ENCODE measurements around the gene EYA4.

The EYA4 gene

DNA sequence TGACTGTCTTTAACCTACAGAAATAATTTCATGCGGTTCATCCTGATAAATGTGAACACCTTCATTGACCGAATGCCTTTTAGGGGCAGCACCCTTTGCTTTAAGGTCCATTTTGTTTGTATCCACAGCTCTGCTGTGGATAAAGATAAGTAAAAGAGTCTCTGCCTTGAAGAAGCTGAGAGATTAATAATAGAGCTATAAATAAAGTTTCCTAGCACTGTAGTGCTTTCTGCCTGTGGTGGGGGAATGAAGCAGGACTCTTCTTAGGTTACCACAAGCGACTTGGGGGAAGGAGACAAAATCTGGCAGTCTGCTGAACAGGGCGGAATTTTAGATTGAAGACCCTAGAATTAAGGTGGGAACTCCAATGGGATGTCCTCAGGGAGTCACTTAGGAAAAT is 57.6 kb downstream of the EYA4 start:
- Histone ChIP-seq H3K4ac (ENCODE audit: low read length) (no peak overlapping the region), H2BK15ac (ENCODE audit: low read length) (no peak overlapping the region), H2BK12ac (ENCODE audit: low read length) (no peak overlapping the region), H2AFZ (ENCODE audit: low read length) (no peak overlapping the region), H2BK120ac (ENCODE audit: low read depth, low read length) (no peak overlapping the region), H3K9ac (ENCODE audit: low read depth, low read length, poor library complexity) (no peak overlapping the region), H3K4me1 (ENCODE audit: control insufficient read depth in 2 of 2, insufficient read depth in 1 of 2, low read depth in 1 of 2, low read length in 2 of 2) (no peaks in the 10 kb centered on the region), H3K4me3 (ENCODE audit: low read length in 2 of 2) (no peak overlapping the region), H3K18ac (ENCODE audit: low read length) (no peak overlapping the region), H3K27me3 (ENCODE audit: control insufficient read depth in 3 of 3, insufficient read depth in 3 of 3, low read depth in 1 of 3, low read length in 3 of 3) (peaks cover 0 to 3% (median 0%) of the 10 kb centered on the region in 3 experiments), H3K14ac (ENCODE audit: low read length) (no peak overlapping the region), H2BK5ac (ENCODE audit: low read length) (no peak overlapping the region), H4K91ac (ENCODE audit: low read depth, low read length, poor library complexity) (no peak overlapping the region), H3K36me3 (replicated peaks in 1 of 2; ENCODE audit: control insufficient read depth in 2 of 2, insufficient read depth in 2 of 2, low read length in 2 of 2) (peaks cover 0 to 2% of the 10 kb centered on the region in 2 donors), H3K9me3 (replicated peaks in 1 of 2; ENCODE audit: control insufficient read depth in 2 of 2, insufficient read depth in 1 of 2, low read depth in 1 of 2, low read length in 2 of 2) (peaks cover 0 to 2% of the 10 kb centered on the region in 2 donors), H3K23ac (ENCODE audit: low read depth, low read length, poor library complexity) (no peak overlapping the region), H3K79me1 (ENCODE audit: low read depth, low read length) (peaks cover 1% of the 10 kb centered on the region), H4K8ac (ENCODE audit: low read depth, low read length) (no peak overlapping the region), H3K4me2 (ENCODE audit: insufficient read depth, low read length, poor library complexity, severe bottlenecking) (no peak overlapping the region), H2AK5ac (ENCODE audit: low read depth, low read length) (no peak overlapping the region), H3K27ac (replicated peaks; ENCODE audit: low read length) (no peak overlapping the region)
- no peak for DNase-seq (ENCODE audit: low spot score)
- WGBS, 2 donors (ENCODE audit: extremely low coverage in 2 of 2, insufficient read length in 2 of 2, insufficient replicate concordance in 1 of 2): no CpG with 5 or more reads among the region's 4 CpGs

DNA sequence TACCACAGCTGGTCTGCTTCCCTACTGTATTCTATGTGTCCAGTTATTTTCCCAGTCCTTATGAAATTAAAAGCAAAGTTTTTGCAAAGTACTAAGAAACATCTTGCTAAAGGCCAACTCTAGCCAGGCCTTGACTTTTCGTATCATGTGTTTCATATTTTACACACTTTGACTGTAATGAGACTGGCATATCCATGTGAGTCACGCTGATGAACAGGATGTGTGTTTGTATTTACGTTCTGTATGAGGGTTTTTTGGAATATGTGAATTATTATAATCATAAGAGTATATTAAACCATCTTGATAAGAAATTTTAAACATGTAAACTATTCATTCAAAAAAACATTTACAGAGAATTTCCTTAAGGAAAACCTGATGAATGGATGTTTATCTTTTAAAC is 59.7 kb downstream of the EYA4 start:
- H2BK15ac ChIP-seq (ENCODE audit: low read length): no peak overlapping the region
- H3K4me2 ChIP-seq (ENCODE audit: insufficient read depth, low read length, poor library complexity, severe bottlenecking): no peak overlapping the region
- WGBS, 2 donors (ENCODE audit: extremely low coverage in 2 of 2, insufficient read length in 2 of 2, insufficient replicate concordance in 1 of 2): no CpG with 5 or more reads among the region's 3 CpGs
- no peak overlapping the region for H3K4me3 ChIP-seq (ENCODE audit: low read length in 2 of 2)
- H3K23ac ChIP-seq (ENCODE audit: low read depth, low read length, poor library complexity): no peak overlapping the region
- no peak overlapping the region for H3K14ac ChIP-seq (ENCODE audit: low read length)
- H3K79me1 ChIP-seq (ENCODE audit: low read depth, low read length): peaks cover 1% of the 10 kb centered on the region
- no peak overlapping the region for H2AFZ ChIP-seq (ENCODE audit: low read length)
- H3K9me3 ChIP-seq (replicated peaks in 1 of 2; ENCODE audit: control insufficient read depth in 2 of 2, insufficient read depth in 1 of 2, low read depth in 1 of 2, low read length in 2 of 2): peaks cover 0 to 2% of the 10 kb centered on the region in 2 donors
- no peak overlapping the region for H2BK120ac ChIP-seq (ENCODE audit: low read depth, low read length)
- no peak overlapping the region for H2BK5ac ChIP-seq (ENCODE audit: low read length)
- peaks cover 0 to 2% of the 10 kb centered on the region in 2 donors for H3K36me3 ChIP-seq (replicated peaks in 1 of 2; ENCODE audit: control insufficient read depth in 2 of 2, insufficient read depth in 2 of 2, low read length in 2 of 2)
- H3K18ac ChIP-seq (ENCODE audit: low read length): no peak overlapping the region
- H3K4ac ChIP-seq (ENCODE audit: low read length): no peak overlapping the region
- no peak overlapping the region for H2BK12ac ChIP-seq (ENCODE audit: low read length)
- H3K27me3 ChIP-seq (ENCODE audit: control insufficient read depth in 3 of 3, insufficient read depth in 3 of 3, low read depth in 1 of 3, low read length in 3 of 3): peaks cover 0 to 3% (median 0%) of the 10 kb centered on the region in 3 experiments
- H3K9ac ChIP-seq (ENCODE audit: low read depth, low read length, poor library complexity): no peak overlapping the region
- no peak overlapping the region for H3K27ac ChIP-seq (replicated peaks; ENCODE audit: low read length)
- no peak overlapping the region for H4K8ac ChIP-seq (ENCODE audit: low read depth, low read length)
- DNase-seq (ENCODE audit: low spot score): no peak
- no peaks in the 10 kb centered on the region for H3K4me1 ChIP-seq (ENCODE audit: control insufficient read depth in 2 of 2, insufficient read depth in 1 of 2, low read depth in 1 of 2, low read length in 2 of 2)
- no peak overlapping the region for H4K91ac ChIP-seq (ENCODE audit: low read depth, low read length, poor library complexity)
- H2AK5ac ChIP-seq (ENCODE audit: low read depth, low read length): no peak overlapping the region

DNA sequence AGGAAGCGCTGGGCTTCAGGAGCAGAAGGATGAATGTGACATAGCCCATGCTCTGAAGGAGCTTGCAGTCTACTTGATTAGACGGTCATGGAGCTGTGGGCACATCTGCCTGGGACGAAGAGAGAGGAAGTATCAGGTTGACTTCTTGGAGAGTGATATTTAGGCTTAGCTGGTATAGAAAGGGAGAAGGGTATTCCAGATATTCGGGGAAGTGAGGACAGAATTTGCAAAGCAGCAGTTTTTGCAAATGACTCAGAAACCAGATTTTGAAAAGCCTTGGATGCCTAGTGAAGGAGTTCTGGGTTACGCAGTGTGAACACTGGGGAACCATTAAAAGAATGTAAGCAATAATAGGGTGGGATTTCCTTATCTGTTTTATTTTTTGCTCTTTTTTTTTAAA is 60.7 kb downstream of the EYA4 start:
- Histone ChIP-seq H3K27ac (replicated peaks; ENCODE audit: low read length) (no peak overlapping the region), H2BK120ac (ENCODE audit: low read depth, low read length) (no peak overlapping the region), H3K9ac (ENCODE audit: low read depth, low read length, poor library complexity) (no peak overlapping the region), H3K4me3 (ENCODE audit: low read length in 2 of 2) (no peak overlapping the region), H3K4me1 (ENCODE audit: control insufficient read depth in 2 of 2, insufficient read depth in 1 of 2, low read depth in 1 of 2, low read length in 2 of 2) (no peaks in the 10 kb centered on the region), H3K27me3 (ENCODE audit: control insufficient read depth in 3 of 3, insufficient read depth in 3 of 3, low read depth in 1 of 3, low read length in 3 of 3) (peaks cover 0 to 3% (median 0%) of the 10 kb centered on the region in 3 experiments), H3K9me3 (replicated peaks in 1 of 2; ENCODE audit: control insufficient read depth in 2 of 2, insufficient read depth in 1 of 2, low read depth in 1 of 2, low read length in 2 of 2) (peaks cover 0 to 2% of the 10 kb centered on the region in 2 donors), H2AFZ (ENCODE audit: low read length) (no peak overlapping the region), H3K36me3 (replicated peaks in 1 of 2; ENCODE audit: control insufficient read depth in 2 of 2, insufficient read depth in 2 of 2, low read length in 2 of 2) (peaks cover 0 to 2% of the 10 kb centered on the region in 2 donors), H3K4me2 (ENCODE audit: insufficient read depth, low read length, poor library complexity, severe bottlenecking) (no peak overlapping the region), H2BK12ac (ENCODE audit: low read length) (no peak overlapping the region), H3K79me1 (ENCODE audit: low read depth, low read length) (peaks cover 1% of the 10 kb centered on the region), H4K8ac (ENCODE audit: low read depth, low read length) (no peak overlapping the region), H3K23ac (ENCODE audit: low read depth, low read length, poor library complexity) (no peak overlapping the region), H2AK5ac (ENCODE audit: low read depth, low read length) (no peak overlapping the region), H4K91ac (ENCODE audit: low read depth, low read length, poor library complexity) (no peak overlapping the region), H3K14ac (ENCODE audit: low read length) (no peak overlapping the region), H3K4ac (ENCODE audit: low read length) (no peak overlapping the region), H2BK5ac (ENCODE audit: low read length) (no peak overlapping the region), H2BK15ac (ENCODE audit: low read length) (no peak overlapping the region), H3K18ac (ENCODE audit: low read length) (no peak overlapping the region)
- no CpG with 5 or more reads among the region's 5 CpGs for WGBS, 2 donors (ENCODE audit: extremely low coverage in 2 of 2, insufficient read length in 2 of 2, insufficient replicate concordance in 1 of 2)
- DNase-seq (ENCODE audit: low spot score): no peak

DNA sequence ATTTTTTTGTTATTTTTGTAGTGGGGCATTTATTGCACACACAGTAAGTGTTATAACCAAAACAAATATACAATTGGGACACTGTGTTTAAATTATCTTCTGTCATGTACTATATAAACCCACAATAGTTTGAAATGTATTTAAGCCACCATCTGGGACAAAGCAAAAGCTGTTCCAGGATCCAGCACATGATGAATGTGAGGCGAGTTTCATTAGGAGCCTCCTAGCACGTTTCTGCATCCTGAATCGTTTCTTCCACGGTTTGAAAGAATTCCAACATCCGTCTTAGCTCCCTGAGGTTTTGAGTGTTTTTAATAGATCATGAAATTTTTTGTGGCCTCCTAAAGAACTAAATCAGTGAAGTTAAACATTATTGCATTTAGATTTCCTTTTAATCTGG is 65.8 kb downstream of the EYA4 start:
- DNase-seq (ENCODE audit: low spot score): no peak
- WGBS, 2 donors (ENCODE audit: extremely low coverage in 2 of 2, insufficient read length in 2 of 2, insufficient replicate concordance in 1 of 2): no CpG with 5 or more reads among the region's 5 CpGs
- H2BK12ac ChIP-seq (ENCODE audit: low read length): no peak overlapping the region

More for the DNA sequence above, 65.8 kb downstream of the EYA4 start:
- H3K4me3 ChIP-seq (ENCODE audit: low read length in 2 of 2): no peak overlapping the region
- H4K8ac ChIP-seq (ENCODE audit: low read depth, low read length): no peak overlapping the region
- H3K27me3 ChIP-seq (ENCODE audit: control insufficient read depth in 3 of 3, insufficient read depth in 3 of 3, low read depth in 1 of 3, low read length in 3 of 3): peaks cover 0 to under 1% (median 0%) of the 10 kb centered on the region in 3 experiments
- H3K4me2 ChIP-seq (ENCODE audit: insufficient read depth, low read length, poor library complexity, severe bottlenecking): no peak overlapping the region
- H3K36me3 ChIP-seq (replicated peaks in 1 of 2; ENCODE audit: control insufficient read depth in 2 of 2, insufficient read depth in 2 of 2, low read length in 2 of 2): no peaks in the 10 kb centered on the region
- no peak overlapping the region for H3K23ac ChIP-seq (ENCODE audit: low read depth, low read length, poor library complexity)
- no peak overlapping the region for H2BK120ac ChIP-seq (ENCODE audit: low read depth, low read length)
- H3K9ac ChIP-seq (ENCODE audit: low read depth, low read length, poor library complexity): no peak overlapping the region
- H3K4ac ChIP-seq (ENCODE audit: low read length): no peak overlapping the region
- no peak overlapping the region for H2AK5ac ChIP-seq (ENCODE audit: low read depth, low read length)
- no peak overlapping the region for H3K14ac ChIP-seq (ENCODE audit: low read length)
- no peak overlapping the region for H2AFZ ChIP-seq (ENCODE audit: low read length)
- no peak overlapping the region for H4K91ac ChIP-seq (ENCODE audit: low read depth, low read length, poor library complexity)
- no peak overlapping the region for H2BK15ac ChIP-seq (ENCODE audit: low read length)
- no peaks in the 10 kb centered on the region for H3K4me1 ChIP-seq (ENCODE audit: control insufficient read depth in 2 of 2, insufficient read depth in 1 of 2, low read depth in 1 of 2, low read length in 2 of 2)
- H3K18ac ChIP-seq (ENCODE audit: low read length): no peak overlapping the region
- no peak overlapping the region for H3K27ac ChIP-seq (replicated peaks; ENCODE audit: low read length)
- H2BK5ac ChIP-seq (ENCODE audit: low read length): no peak overlapping the region
- H3K79me1 ChIP-seq (ENCODE audit: low read depth, low read length): no peaks in the 10 kb centered on the region
- H3K9me3 ChIP-seq (replicated peaks in 1 of 2; ENCODE audit: control insufficient read depth in 2 of 2, insufficient read depth in 1 of 2, low read depth in 1 of 2, low read length in 2 of 2): no peaks in the 10 kb centered on the region
